Adrenal gland (tissue), 12 donors: ENCODE results near the gene ZFTA. TPM values are rescaled to one million over a fixed set of nuclear protein-coding genes. Genes with fewer than 3 reads are reported as not detected.

Experiments used
- DNase-seq, 7 donors: peaks; one replicate each; pipeline ENCODE4 v3.0.0-alpha.2; 2019 to 2020
- H3K27ac ChIP-seq, 5 donors: fragments of 200-600 bp; sonication (generic) in 4 of 5; 1 replicate in 3 of 5; 2 replicates in 2 of 5; pipeline versions ENCODE4 v1.5.1 to v1.8.0; 2016 to 2020; ENCODE audit warnings: mild to moderate bottlenecking in 1 of 5
- H3K27me3 ChIP-seq: fragments of 200-600 bp; 2 replicates; pipeline ENCODE4 v1.8.0; 2021
- H3K36me3 ChIP-seq, 2 donors: fragments of 200-600 bp; replicated peaks in 1 of 2; 1 replicate in 1 of 2; 2 replicates in 1 of 2; pipeline versions ENCODE4 v1.5.1 to v1.8.0; 2018 to 2022
- H3K4me1 ChIP-seq, 2 donors: fragments of 200-600 bp; replicated peaks in 1 of 2; 1 replicate in 1 of 2; 2 replicates in 1 of 2; pipeline versions ENCODE4 v1.5.1 to v1.8.0; 2018 to 2021
- H3K4me3 ChIP-seq, 4 donors: fragments of 200-600 bp; sonication (generic) in 3 of 4; one replicate each; pipeline ENCODE4 v1.5.1; 2016 to 2018
- H3K9me3 ChIP-seq, 3 donors: fragments of 200-600 bp; sonication (generic) in 1 of 3; replicated peaks in 1 of 3; 1 replicate in 2 of 3; 2 replicates in 1 of 3; pipeline versions ENCODE4 v1.5.1 to v1.8.0; 2016 to 2021
- CTCF ChIP-seq, 6 experiments: fragments of 450-650 bp in 4 of 6; fragments of 200-600 bp in 2 of 6; sonication (generic) in 1 of 6; IDR thresholded peaks; 1 replicate in 5 of 6; 2 replicates in 1 of 6; pipeline versions ENCODE4 v1.5.1 to v1.8.0; 2016 to 2021; ENCODE audit warnings: antibody characterized with exemption in 6 of 6, mild to moderate bottlenecking in 2 of 6, moderate library complexity in 1 of 6
- POLR2A ChIP-seq, 2 donors: fragments of 450-650 bp; IDR thresholded peaks; one replicate each; pipeline ENCODE4 v1.6.1; 2017; ENCODE audit warnings: antibody characterized with exemption in 2 of 2, mild to moderate bottlenecking in 2 of 2, moderate library complexity in 1 of 2
- WGBS, 4 donors: extraction: QIAGEN DNeasy Blood & Tissue Kit in 2 of 4; methylation state at CpG; one replicate each; pipeline versions ENCODE4 v1.1.5 to v1.1.7; 2013 to 2017; 5-methylcytosine and 5-hydroxymethylcytosine counted together
- intact Hi-C, 2 donors: fragments of 100-400 bp; cut with DNase I; formaldehyde crosslinking; loops; one replicate each; pipeline versions ENCODE4 v1.14.1 to v1.15.0; 2022 to 2023
- polyA plus RNA-seq, 3 donors: library from polyadenylated mRNA; stranded (reverse); fragments of 200-250 nt in 2 of 3; fragments of 350-450 nt in 1 of 3; fragmentation: Illumina TruSeq in 1 of 3; extraction: RNeasy Lipid Tissue Mini Kit (QIAGEN cat#74804) in 1 of 3; gene quantifications; one replicate each; pipeline ENCODE4 v1.2.3, GENCODE V29; 2013 to 2014
- total RNA-seq, 9 donors: library from RNA; depleted of rRNA in 4 of 9; stranded (reverse); fragments of >200 nt in 4 of 9; fragments of 120-200 nt in 1 of 9; fragmentation: NEBNext Ultra II Directional in 1 of 9; extraction: Animal tissue kit (Norgen Biotek cat#: 25700) in 1 of 9; gene quantifications; one replicate each; pipeline versions ENCODE4 v1.1.0 to v1.2.4, GENCODE V29; 2013 to 2023
- donor health status: healthy with polysubstance abuse.
- donor health status: Bipolar disorder and iron deficiency.
- donor health status: DM: yes; HTN: yes; CAD: no.
- donor health status: DM: no; HTN: no; CAD: no.
- donor health status: DM: no; HTN: no; CAD: no.
- donor health status: DM: yes; HTN: yes; CAD: no.

ZFTA gene
- total and polyA plus RNA-seq, 12 donors = 3.6 to 20.2 (median 14.7) TPM

GRCh38 chr11:63769714-63770455, 1.3 kb upstream of the ZFTA start:
- WGBS, 4 donors = 27 to 40% (median 31%) methylated on average over 9 to 35 of the region's 35 CpGs
- H3K27me3 ChIP-seq = no peaks in the 10 kb centered on the region
- H3K9me3 ChIP-seq = no peaks in the 10 kb centered on the region
- H3K36me3 ChIP-seq = no peaks in the 10 kb centered on the region
- TF ChIP-seq CTCF (IDR thresholded peaks at IDR 0.05) = no peak
- no peak for TF ChIP-seq POLR2A (IDR thresholded peaks at IDR 0.05)
- H3K4me3 ChIP-seq = peak overlapping the region in 2 of 4 donors; percentile 15 to 97
- peak in 2 of 7 donors; percentile 19 to 29 for DNase-seq
- intact Hi-C loops = loop anchor here in 1 of 2 donors (10.0 kb wide), 1 partner anchor 175 kb away; no protein-coding TSS in a partner anchor
- H3K4me1 ChIP-seq = peaks cover 10 to 24% of the 10 kb centered on the region in 2 donors
- no peak overlapping the region for H3K27ac ChIP-seq

GRCh38 chr11:63769042-63769713, 603 bp upstream of the ZFTA start:
- Histone ChIP-seq H3K9me3 (no peaks in the 10 kb centered on the region), H3K27me3 (no peaks in the 10 kb centered on the region), H3K4me3 (peak overlapping the region in 3 of 4 donors; percentile 6 to 97 (median 15)), H3K4me1 (peaks cover 15 to 28% of the 10 kb centered on the region in 2 donors), H3K36me3 (no peaks in the 10 kb centered on the region), H3K27ac (peak overlapping the region in 1 of 5 donors; percentile 77)
- WGBS, 4 donors = 0 to 2% (median 1%) methylated on average over 3 to 82 of the region's 82 CpGs; no CpG with 5 or more reads in 1 of the 4 donors
- TF ChIP-seq POLR2A (IDR thresholded peaks at IDR 0.05) (peak in 1 of 2 donors; percentile 21), CTCF (IDR thresholded peaks at IDR 0.05) (no peak)
- DNase-seq = peak in 5 of 7 donors; percentile 17 to 52 (median 30)
- intact Hi-C loops = loop anchor here in 1 of 2 donors (10.0 kb wide), 1 partner anchor 176 kb away; no protein-coding TSS in a partner anchor

GRCh38 chr11:63767565-63768236, 874 bp downstream of the ZFTA start:
- 0 to 2% (median 1%) methylated on average over 27 to 34 of the region's 34 CpGs for WGBS, 4 donors
- DNase-seq = peak; percentile 55 to 80 (median 64)

More at GRCh38 chr11:63767565-63768236, 874 bp downstream of the ZFTA start:
- Histone ChIP-seq H3K27me3 (no peaks in the 10 kb centered on the region), H3K4me1 (peaks cover 28 to 42% of the 10 kb centered on the region in 2 donors), H3K27ac (peak overlapping the region in 4 of 5 donors; percentile 8 to 80 (median 65)), H3K4me3 (peak overlapping the region; percentile 56 to 97 (median 74)), H3K36me3 (no peaks in the 10 kb centered on the region), H3K9me3 (no peaks in the 10 kb centered on the region)
- no peak for TF ChIP-seq CTCF (IDR thresholded peaks at IDR 0.05)
- TF ChIP-seq POLR2A (IDR thresholded peaks at IDR 0.05) = peak in 1 of 2 donors; percentile 31
- intact Hi-C loops = loop anchor here (2.0 to 10.0 kb wide), 2 partner anchors 41 to 177 kb away; no protein-coding TSS in a partner anchor
